H1 (cell line): ENCODE measurements around the gene SEC16A. TPM values are rescaled to one million over a fixed set of nuclear protein-coding genes. Genes with fewer than 3 reads are reported as not detected.

ENCODE experiments used
- CTCF ChIA-PET: fragments of 300-600 bp; sonication (Branson Sonifier 250); formaldehyde crosslinking; loops from one replicate; lab custom pipeline; 2021; ENCODE audit not compliant: partially characterized antibody; lab: Charles Lee
- POLR2A ChIA-PET: fragments of 300-600 bp; sonication (Branson Sonifier 250); formaldehyde crosslinking; loops from one replicate; lab custom pipeline; 2021; ENCODE audit warnings: inconsistent platforms; ENCODE audit not compliant: partially characterized antibody; lab: Charles Lee
- DNase-seq, 2 experiments: peaks; one replicate each; pipeline versions ENCODE4 v3.0.0 to v3.0.0-alpha.2; 2010 to 2022; ENCODE audit warnings: low spot score in 2 of 2, low read depth in 1 of 2, mixed read lengths in 1 of 2
- FAIRE-seq: peaks from 2 replicates; lab custom pipeline; 2011; peaks lifted over from hg19 to GRCh38; lab: Jason Lieb, UNC
- H2AFZ ChIP-seq: 2 replicates; pipeline ENCODE4 v1.8.1; 2012; ENCODE audit warnings: low read length, inconsistent platforms
- H2AK5ac ChIP-seq: 2 replicates; pipeline ENCODE4 v1.6.1; 2013; ENCODE audit warnings: low read depth, low read length
- H2BK120ac ChIP-seq: replicated peaks from 2 replicates; pipeline ENCODE3; 2013; ENCODE audit warnings: low read depth, low read length, inconsistent platforms
- H2BK12ac ChIP-seq: 2 replicates; pipeline ENCODE4 v1.6.1; 2013; ENCODE audit warnings: low read depth, low read length
- H2BK15ac ChIP-seq: 2 replicates; pipeline ENCODE4 v1.6.1; 2013; ENCODE audit warnings: low read length
- H2BK20ac ChIP-seq: 2 replicates; pipeline ENCODE4 v1.6.1; 2013; ENCODE audit warnings: low read length
- H2BK5ac ChIP-seq: 2 replicates; pipeline ENCODE4 v1.6.1; 2013; ENCODE audit warnings: low read depth, low read length
- H3K14ac ChIP-seq: 2 replicates; pipeline ENCODE4 v1.6.1; 2013; ENCODE audit warnings: inconsistent platforms; ENCODE audit not compliant: insufficient read length
- H3K18ac ChIP-seq: 2 replicates; pipeline ENCODE4 v1.6.1; 2013; ENCODE audit warnings: low read length; ENCODE audit errors: extremely low read depth
- H3K23ac ChIP-seq: 2 replicates; pipeline ENCODE4 v1.6.1; 2013; ENCODE audit warnings: inconsistent platforms; ENCODE audit not compliant: insufficient read length
- H3K23me2 ChIP-seq: 2 replicates; pipeline ENCODE4 v1.6.1; 2013; ENCODE audit warnings: low read depth, low read length
- H3K27ac ChIP-seq: 2 replicates; pipeline ENCODE4 v1.6.1; 2011; ENCODE audit warnings: low read depth, low read length, inconsistent platforms
- H3K27me3 ChIP-seq, 4 experiments: replicated peaks in 1 of 4; 1 replicate in 1 of 4; 2 replicates in 3 of 4; pipeline versions ENCODE4 v1.6.1 to v1.8.1; 2011 to 2013; ENCODE audit warnings: low read length in 3 of 4, mild to moderate bottlenecking in 3 of 4, inconsistent platforms in 2 of 4, mixed read lengths in 2 of 4, moderate library complexity in 1 of 4; ENCODE audit not compliant: control insufficient read depth in 3 of 4, insufficient read depth in 3 of 4; ENCODE audit errors: extremely low read depth in 1 of 4
- H3K36me3 ChIP-seq, 4 experiments: 2 replicates each; pipeline versions ENCODE4 v1.6.1 to v1.8.1; 2011 to 2013; ENCODE audit warnings: mild to moderate bottlenecking in 4 of 4, low read length in 3 of 4, moderate library complexity in 2 of 4, control low read depth in 1 of 4, inconsistent platforms in 1 of 4; ENCODE audit not compliant: insufficient read depth in 4 of 4, control insufficient read depth in 2 of 4
- H3K4ac ChIP-seq: replicated peaks from 2 replicates; pipeline ENCODE3; 2013; ENCODE audit warnings: low read length, low read depth, mixed read lengths, inconsistent platforms; ENCODE audit not compliant: insufficient read length
- H3K4me1 ChIP-seq, 4 experiments: replicated peaks in 1 of 4; 1 replicate in 1 of 4; 2 replicates in 3 of 4; pipeline versions ENCODE4 v1.6.1 to v1.8.1; 2011 to 2013; ENCODE audit warnings: low read length in 3 of 4, inconsistent platforms in 2 of 4, mixed read lengths in 1 of 4; ENCODE audit not compliant: insufficient read depth in 4 of 4, control insufficient read depth in 3 of 4
- H3K4me2 ChIP-seq, 2 experiments: 2 replicates each; pipeline versions ENCODE4 v1.6.1 to v1.8.1; 2011 to 2013; ENCODE audit warnings: low read depth in 2 of 2, low read length in 2 of 2, control low read depth in 1 of 2, inconsistent platforms in 1 of 2, mild to moderate bottlenecking in 1 of 2; ENCODE audit not compliant: insufficient read depth in 1 of 2
- H3K4me3 ChIP-seq, 4 experiments: fragments of 200-600, 300-600 bp in 1 of 4; sonication (generic), shearing (Covaris generic), sonication (Bioruptor Twin) in 1 of 4; 2 replicates each; pipeline versions ENCODE4 v1.5.1 to v1.8.1; 2011 to 2016; ENCODE audit warnings: low read length in 4 of 4, low read depth in 3 of 4, control low read depth in 2 of 4, inconsistent platforms in 2 of 4, mild to moderate bottlenecking in 2 of 4, mixed read lengths in 1 of 4, moderate library complexity in 1 of 4; ENCODE audit not compliant: insufficient read depth in 2 of 4; ENCODE audit errors: extremely low read depth in 1 of 4
- H3K56ac ChIP-seq: replicated peaks from 2 replicates; pipeline ENCODE3; 2013; ENCODE audit warnings: low read depth, mild to moderate bottlenecking, mixed read lengths, low read length, inconsistent platforms; ENCODE audit not compliant: insufficient read length
- H3K79me1 ChIP-seq: 2 replicates; pipeline ENCODE4 v1.6.1; 2013; ENCODE audit warnings: low read depth, low read length, control low read depth
- H3K79me2 ChIP-seq, 2 experiments: 2 replicates each; pipeline versions ENCODE4 v1.6.1 to v1.8.1; 2012 to 2013; ENCODE audit warnings: low read length in 2 of 2, mild to moderate bottlenecking in 2 of 2, inconsistent platforms in 1 of 2; ENCODE audit not compliant: insufficient read depth in 2 of 2, control insufficient read depth in 1 of 2
- H3K9ac ChIP-seq, 4 experiments: replicated peaks in 1 of 4; 1 replicate in 1 of 4; 2 replicates in 3 of 4; pipeline versions ENCODE4 v1.6.1 to v1.8.1; 2011 to 2013; ENCODE audit warnings: low read depth in 3 of 4, low read length in 3 of 4, control low read depth in 2 of 4, mild to moderate bottlenecking in 2 of 4, moderate library complexity in 2 of 4, inconsistent platforms in 1 of 4; ENCODE audit errors: extremely low read depth in 1 of 4
- H3K9me3 ChIP-seq, 2 experiments: 2 replicates each; pipeline versions ENCODE4 v1.6.1 to v1.8.1; 2012 to 2013; ENCODE audit warnings: mild to moderate bottlenecking in 2 of 2, moderate library complexity in 2 of 2, control low read depth in 1 of 2, inconsistent platforms in 1 of 2, low read depth in 1 of 2, low read length in 1 of 2, mixed read lengths in 1 of 2; ENCODE audit not compliant: insufficient read depth in 2 of 2
- H4K20me1 ChIP-seq, 2 experiments: replicated peaks in 1 of 2; 2 replicates each; pipeline versions ENCODE3 to v1.8.1; 2011 to 2013; ENCODE audit warnings: inconsistent platforms in 2 of 2, low read length in 2 of 2, mild to moderate bottlenecking in 1 of 2; ENCODE audit not compliant: insufficient read depth in 2 of 2, control insufficient read depth in 1 of 2
- H4K5ac ChIP-seq: 2 replicates; pipeline ENCODE4 v1.6.1; 2013; ENCODE audit warnings: low read length, low read depth, mixed read lengths, inconsistent platforms; ENCODE audit not compliant: insufficient read length
- H4K8ac ChIP-seq: 2 replicates; pipeline ENCODE4 v1.8.0; 2013; ENCODE audit warnings: mild to moderate bottlenecking, moderate library complexity, low read length, inconsistent platforms; ENCODE audit not compliant: insufficient read depth; ENCODE audit errors: extremely low read depth
- H4K91ac ChIP-seq: replicated peaks from 2 replicates; pipeline ENCODE3; 2013; ENCODE audit warnings: low read length, mixed read lengths, inconsistent platforms; ENCODE audit not compliant: insufficient read length
- GTF2F1 ChIP-seq: IDR thresholded peaks from 2 replicates; pipeline ENCODE4 v1.6.1; 2012; ENCODE audit warnings: low read depth, low read length, improper control_type of control experiment, borderline replicate concordance
- POLR2A ChIP-seq, 2 experiments: IDR thresholded peaks; 1 replicate in 1 of 2; 2 replicates in 1 of 2; pipeline ENCODE4 v1.6.1; 2011; ENCODE audit warnings: low read depth in 2 of 2, low read length in 2 of 2, mild to moderate bottlenecking in 2 of 2; ENCODE audit errors: control extremely low read depth in 1 of 2
- SIRT6 ChIP-seq: IDR thresholded peaks from one replicate; pipeline ENCODE4 v1.7.1; 2012; ENCODE audit warnings: low read length, inconsistent platforms
- TAF7 ChIP-seq: optimal IDR thresholded peaks from 2 replicates; pipeline ENCODE3; 2011; ENCODE audit warnings: low read depth, mild to moderate bottlenecking, inconsistent platforms, low read length, moderate library complexity, borderline replicate concordance
- TBP ChIP-seq: IDR thresholded peaks from 2 replicates; pipeline ENCODE4 v1.6.1; 2011; ENCODE audit warnings: low read depth, low read length, improper control_type of control experiment
- WGBS, 2 experiments: shearing (Covaris generic) in 1 of 2; methylation state at CpG; one replicate each; pipeline versions ENCODE4 v1.1.6 to v1.1.7; 2013 to 2015; ENCODE audit warnings: low lambda C conversion rate in 2 of 2, mixed read lengths in 2 of 2, inconsistent platforms in 1 of 2, low coverage in 1 of 2, missing lambda C conversion rate in 1 of 2; ENCODE audit not compliant: insufficient replicate concordance in 2 of 2, insufficient coverage in 1 of 2, insufficient read length in 1 of 2; ENCODE audit errors: extremely low coverage in 1 of 2, missing lambda C conversion rate in 1 of 2; 5-methylcytosine and 5-hydroxymethylcytosine counted together
- polyA plus RNA-seq, 7 experiments: library from polyadenylated mRNA; depleted of rRNA in 3 of 7; stranded (reverse) in 5 of 7; unstranded in 2 of 7; fragments of >200 nt in 5 of 7; fragments of 200-250 nt in 2 of 7; gene quantifications; 1 replicate in 5 of 7; 2 replicates in 1 of 7; 4 replicates in 1 of 7; pipeline versions ENCODE4 v1.2.1 to v1.2.3, GENCODE V29; 2011 to 2013; ENCODE audit warnings: missing spikeins in 2 of 7, mixed read lengths in 2 of 7
- total RNA-seq: library from RNA; stranded (reverse); fragmentation: NEBNext Ultra II Directional; extraction: Animal tissue kit (Norgen Biotek cat#: 25700); gene quantifications from 2 replicates; pipeline ENCODE4 v1.2.1, GENCODE V29; 2021

SEC16A gene
- total and polyA plus RNA-seq, 2 of the 8 experiments (the other 6 are each of a cell fraction or from before 2014, with no cell fraction given): 21.6 to 49.0 TPM

DNA sequence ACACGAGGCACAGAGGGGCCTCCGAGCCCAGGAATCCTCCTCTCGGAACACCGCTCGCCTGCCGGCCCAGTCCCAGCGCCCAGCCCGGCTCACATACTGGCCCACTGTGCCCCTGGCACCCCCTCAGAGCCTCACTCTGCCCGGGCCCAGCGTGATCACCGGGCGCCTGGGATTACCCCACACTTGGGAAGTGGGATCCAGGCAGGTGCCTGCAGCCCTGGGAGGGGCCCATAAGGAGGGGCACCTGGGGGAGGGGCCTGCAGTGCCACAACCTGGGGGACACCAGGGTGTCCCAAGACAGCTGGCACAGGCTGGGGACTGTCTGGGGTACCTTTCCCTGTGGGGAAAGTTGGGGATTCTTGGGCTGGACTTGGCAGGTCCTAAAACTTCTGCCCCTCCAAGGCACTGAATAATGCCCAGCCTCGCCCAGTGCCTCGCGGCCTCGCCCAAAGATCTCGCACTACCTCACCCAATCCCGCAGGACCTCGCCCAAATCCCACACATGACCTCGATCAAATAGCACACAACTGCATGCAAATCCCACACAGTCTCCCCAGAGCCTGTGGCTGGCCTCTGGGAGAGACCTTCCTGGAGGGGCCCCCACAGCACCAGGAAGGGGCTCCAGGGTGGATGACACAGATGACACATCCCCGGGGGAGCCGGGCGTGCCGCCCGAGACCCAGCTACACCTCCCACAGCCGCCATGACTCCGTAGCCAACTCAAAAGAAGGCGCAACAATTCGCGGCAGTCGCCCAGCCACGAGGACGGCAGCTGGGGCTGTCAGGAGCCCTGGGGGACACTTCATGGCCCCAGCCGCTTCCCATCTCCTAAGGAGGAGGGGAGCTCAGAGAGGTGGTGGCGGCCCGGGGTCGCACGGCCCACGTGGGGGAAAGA, 49.3 kb upstream of the SEC16A start:
- Histone ChIP-seq H3K79me2 (peaks cover 0 to 79% of the 10 kb centered on the region in 2 experiments; a peak in 3 of 4 replicates), H2AFZ (no peak overlapping the region), H2BK20ac (no peak overlapping the region), H3K18ac (no peak overlapping the region), H3K4me2 (no peak overlapping the region), H3K4me3 (no peak overlapping the region), H3K79me1 (peaks cover 19% of the 10 kb centered on the region), H2AK5ac (no peak overlapping the region), H3K9me3 (peaks cover 0 to 6% of the 10 kb centered on the region in 2 experiments; a peak in 2 of 4 replicates), H3K27me3 (no peaks in the 10 kb centered on the region), H4K5ac (no peak overlapping the region), H3K14ac (no peak overlapping the region), H4K91ac (no peak overlapping the region), H3K23ac (no peak overlapping the region), H2BK120ac (no peak overlapping the region), H3K4me1 (peaks cover 0 to 20% (median 12%) of the 10 kb centered on the region in 4 experiments; a peak in 5 of 7 replicates), H3K4ac (no peak overlapping the region), H2BK12ac (no peak overlapping the region), H3K36me3 (peaks cover 0 to 5% (median 0%) of the 10 kb centered on the region in 4 experiments; a peak in 2 of 8 replicates), H3K56ac (no peak overlapping the region), H4K20me1 (peaks cover 21 to 35% of the 10 kb centered on the region in 2 experiments), H3K23me2 (no peaks in the 10 kb centered on the region), H2BK15ac (no peak overlapping the region), H4K8ac (peak overlapping the region; percentile 43), H2BK5ac (no peak overlapping the region), H3K9ac (no peak overlapping the region), H3K27ac (no peak overlapping the region)
- ChIA-PET POLR2A (interaction anchor here (0.8 to 1.9 kb wide), 3 partner anchors 10 to 98 kb away, joined by 3 to 5 read pairs (median 4); no protein-coding TSS in a partner anchor), CTCF (interaction anchor here (1.0 to 6.9 kb wide), 11 partner anchors 8 to 112 kb away, joined by 3 to 53 read pairs (median 6); no protein-coding TSS in a partner anchor)
- DNase-seq: no peak
- FAIRE-seq: no peak
- 93% methylated on average over 36 of the region's 39 CpGs; no CpG with 5 or more reads in 1 of the 2 experiments for WGBS, 2 experiments
- TF ChIP-seq POLR2A (IDR thresholded peaks at IDR 0.05; ENCODE audit: control extremely low read depth in 1 of 2, low read depth in 2 of 2, low read length in 2 of 2) (no peak), SIRT6 (no peak), TAF7 (no peak), TBP (no peak), GTF2F1 (no peak)
